ENCODE results near the gene SNCAIP. TPM values are rescaled to one million over a fixed set of nuclear protein-coding genes. Genes with fewer than 3 reads are reported as not detected.

SNCAIP gene
- total RNA-seq, 1 experiment from 2014 or later = 3.0 TPM

DNA sequence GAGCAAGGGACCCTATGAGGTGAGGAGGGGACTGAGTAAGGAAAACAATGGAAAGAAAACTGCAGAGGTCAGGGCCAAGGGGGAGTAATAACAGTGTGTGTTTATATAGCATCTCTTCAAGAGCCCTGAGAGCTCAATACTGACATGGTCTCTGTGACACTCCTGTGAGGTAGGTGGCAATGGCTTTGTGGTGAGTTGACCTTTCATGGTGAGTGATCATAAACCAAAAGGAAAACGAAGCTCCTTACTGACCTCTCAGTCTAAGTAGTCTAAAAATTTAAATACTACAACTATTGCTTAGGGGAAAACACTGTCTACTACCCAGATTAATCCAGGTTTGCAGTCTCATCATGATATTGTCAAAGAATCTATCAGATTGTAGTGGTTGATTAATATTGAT is 130.9 kb downstream of the SNCAIP start:
- no peaks in the 10 kb centered on the region for H4K20me1 ChIP-seq (ENCODE audit: control insufficient read depth, insufficient read depth, insufficient read length)
- no peak overlapping the region for H2BK12ac ChIP-seq (ENCODE audit: insufficient read length, low read depth, low read length)
- H4K8ac ChIP-seq (replicated peaks; ENCODE audit: insufficient read length, low read depth, low read length) = no peak overlapping the region
- no peak overlapping the region for H2BK5ac ChIP-seq (ENCODE audit: insufficient read length, low read length)
- H3K79me1 ChIP-seq (ENCODE audit: insufficient read depth, low read depth, low read length, poor library complexity, severe bottlenecking) = no peaks in the 10 kb centered on the region
- no peak overlapping the region for H2AK5ac ChIP-seq (ENCODE audit: insufficient read length, low read length)
- H3K56ac ChIP-seq (ENCODE audit: insufficient read length, low read depth, low read length) = no peak overlapping the region
- H3K4me1 ChIP-seq (ENCODE audit: insufficient read depth, low read length) = no peaks in the 10 kb centered on the region
- no peak overlapping the region for H4K91ac ChIP-seq (ENCODE audit: insufficient read length, low read depth, low read length)
- H3K79me2 ChIP-seq (ENCODE audit: insufficient read depth, low read length) = no peaks in the 10 kb centered on the region
- no peak overlapping the region for H3K27ac ChIP-seq (ENCODE audit: insufficient read length, low read depth, low read length)
- no peak overlapping the region for H2AFZ ChIP-seq (ENCODE audit: low read length)
- H3K9me3 ChIP-seq (ENCODE audit: control insufficient read depth, low read depth, low read length) = no peaks in the 10 kb centered on the region
- no peak overlapping the region for H3K14ac ChIP-seq (ENCODE audit: insufficient read depth, low read length)
- H3K4ac ChIP-seq (ENCODE audit: low read depth, low read length) = no peak overlapping the region
- H2BK15ac ChIP-seq (ENCODE audit: low read depth, low read length) = no peak overlapping the region
- no peak overlapping the region for H3K4me2 ChIP-seq (ENCODE audit: insufficient read depth, insufficient read length, low read length)
- no peak overlapping the region for H3T11ph ChIP-seq (ENCODE audit: low read length)
- no CpG with 5 or more reads among the region's 1 CpG for WGBS (ENCODE audit: extremely low coverage, insufficient read length, low lambda C conversion rate)
- H3K18ac ChIP-seq (ENCODE audit: insufficient read length, low read depth, low read length) = no peak overlapping the region
- no peak overlapping the region for H3K9ac ChIP-seq (ENCODE audit: extremely low read depth, insufficient read length, low read length)
- no peak overlapping the region for H2BK120ac ChIP-seq (ENCODE audit: low read depth, low read length, poor library complexity, severe bottlenecking)
- Mint-ChIP-seq H3K27me3 (ENCODE audit: low read depth) (no peaks in the 10 kb centered on the region), H3K9me3 (no peaks in the 10 kb centered on the region), H3K27ac (no peak overlapping the region), H3K4me1 (peaks cover 16 to 18% of the 10 kb centered on the region in 2 experiments), H3K36me3 (ENCODE audit: insufficient read depth in 1 of 3, low read depth in 3 of 3) (0 out of 7 replicates have a peak, but pooled peaks cover 0 to 5% (median 0%) of the 10 kb centered on the region in 3 experiments), H3K4me3 (no peak overlapping the region)
- no peaks in the 10 kb centered on the region for H3K23me2 ChIP-seq (ENCODE audit: insufficient read length, low read depth, low read length, poor library complexity, severe bottlenecking)
- H3K23ac ChIP-seq (ENCODE audit: insufficient read length, low read depth, low read length) = no peak overlapping the region
- no peak overlapping the region for H4K5ac ChIP-seq (ENCODE audit: insufficient read length, low read depth, low read length)
- TF ChIP-seq, protein P1, sequence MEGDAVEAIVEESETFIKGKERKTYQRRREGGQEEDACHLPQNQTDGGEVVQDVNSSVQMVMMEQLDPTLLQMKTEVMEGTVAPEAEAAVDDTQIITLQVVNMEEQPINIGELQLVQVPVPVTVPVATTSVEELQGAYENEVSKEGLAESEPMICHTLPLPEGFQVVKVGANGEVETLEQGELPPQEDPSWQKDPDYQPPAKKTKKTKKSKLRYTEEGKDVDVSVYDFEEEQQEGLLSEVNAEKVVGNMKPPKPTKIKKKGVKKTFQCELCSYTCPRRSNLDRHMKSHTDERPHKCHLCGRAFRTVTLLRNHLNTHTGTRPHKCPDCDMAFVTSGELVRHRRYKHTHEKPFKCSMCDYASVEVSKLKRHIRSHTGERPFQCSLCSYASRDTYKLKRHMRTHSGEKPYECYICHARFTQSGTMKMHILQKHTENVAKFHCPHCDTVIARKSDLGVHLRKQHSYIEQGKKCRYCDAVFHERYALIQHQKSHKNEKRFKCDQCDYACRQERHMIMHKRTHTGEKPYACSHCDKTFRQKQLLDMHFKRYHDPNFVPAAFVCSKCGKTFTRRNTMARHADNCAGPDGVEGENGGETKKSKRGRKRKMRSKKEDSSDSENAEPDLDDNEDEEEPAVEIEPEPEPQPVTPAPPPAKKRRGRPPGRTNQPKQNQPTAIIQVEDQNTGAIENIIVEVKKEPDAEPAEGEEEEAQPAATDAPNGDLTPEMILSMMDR (conservative IDR thresholded peaks at IDR 0.05) = no peak
- DNase-seq = no peak
- H2BK20ac ChIP-seq (ENCODE audit: low read depth, low read length, poor library complexity, severe bottlenecking) = no peak overlapping the region
- no peaks in the 10 kb centered on the region for H3K27me3 ChIP-seq (ENCODE audit: insufficient read depth, low read length)
